Lower leg skin (tissue), 4 donors: ENCODE measurements around the gene HAPLN1. TPM values are rescaled to one million over a fixed set of nuclear protein-coding genes. Genes with fewer than 3 reads are reported as not detected.

Experiments
- DNase-seq, 2 donors: peaks; one replicate each; pipeline ENCODE4 v3.0.0-alpha.2; 2019; ENCODE audit warnings: low spot score in 2 of 2
- H3K4me3 ChIP-seq: fragments of 200-600 bp; sonication (generic); 2 replicates; pipeline ENCODE4 v1.5.1; 2017; ENCODE audit warnings: mild to moderate bottlenecking, low read depth; ENCODE audit not compliant: poor library complexity, severe bottlenecking
- POLR2A ChIP-seq, 2 donors: fragments of 450-650 bp; IDR thresholded peaks; one replicate each; pipeline ENCODE4 v1.6.1; 2016 to 2017; ENCODE audit warnings: antibody characterized with exemption in 2 of 2, mild to moderate bottlenecking in 1 of 2, moderate library complexity in 1 of 2
- WGBS, 2 donors: methylation state at CpG; one replicate each; pipeline ENCODE4 v1.1.5; 2018; 5-methylcytosine and 5-hydroxymethylcytosine counted together
- intact Hi-C: fragments of 100-400 bp; cut with DNase I; formaldehyde crosslinking; loops from one replicate; pipeline ENCODE4 v1.15.0; 2023; ENCODE audit warnings: low total_unique reads
- total RNA-seq, 4 donors: library from RNA; depleted of rRNA; stranded (reverse); fragments of >200 nt; gene quantifications; one replicate each; pipeline ENCODE4 v1.1.0, GENCODE V29; 2016
- TF ChIP-seq, protein P1 (sequence below), 3 donors: fragments of 450-650 bp; IDR thresholded peaks; one replicate each; pipeline ENCODE4 v1.5.1; 2016; ENCODE audit warnings: antibody characterized with exemption in 3 of 3, mild to moderate bottlenecking in 3 of 3, moderate library complexity in 2 of 3

HAPLN1 gene
- total RNA-seq, 4 donors from 2014 or later, result 0.62 TPM; not detected in 3

DNA sequence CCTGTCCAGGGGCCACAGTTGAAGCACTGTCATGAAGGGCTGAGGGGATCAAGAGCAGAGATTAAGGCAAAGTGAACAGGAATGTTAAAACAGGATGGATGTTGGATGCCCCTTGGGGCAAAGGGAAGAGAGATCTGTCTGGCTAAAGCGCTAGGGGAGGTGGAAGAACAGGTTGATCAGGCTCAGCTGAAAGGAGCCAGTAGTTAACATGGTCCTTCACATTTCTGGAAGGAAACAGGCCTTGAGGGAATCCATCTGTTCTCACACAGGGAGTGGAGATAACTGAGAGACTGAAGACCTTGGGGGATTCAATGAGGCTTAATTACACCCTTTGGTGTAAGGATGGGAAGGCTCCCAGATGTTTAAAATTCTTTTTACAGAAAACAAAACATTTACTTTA is 5.8 kb downstream of the HAPLN1 start:
- TF ChIP-seq, protein P1, sequence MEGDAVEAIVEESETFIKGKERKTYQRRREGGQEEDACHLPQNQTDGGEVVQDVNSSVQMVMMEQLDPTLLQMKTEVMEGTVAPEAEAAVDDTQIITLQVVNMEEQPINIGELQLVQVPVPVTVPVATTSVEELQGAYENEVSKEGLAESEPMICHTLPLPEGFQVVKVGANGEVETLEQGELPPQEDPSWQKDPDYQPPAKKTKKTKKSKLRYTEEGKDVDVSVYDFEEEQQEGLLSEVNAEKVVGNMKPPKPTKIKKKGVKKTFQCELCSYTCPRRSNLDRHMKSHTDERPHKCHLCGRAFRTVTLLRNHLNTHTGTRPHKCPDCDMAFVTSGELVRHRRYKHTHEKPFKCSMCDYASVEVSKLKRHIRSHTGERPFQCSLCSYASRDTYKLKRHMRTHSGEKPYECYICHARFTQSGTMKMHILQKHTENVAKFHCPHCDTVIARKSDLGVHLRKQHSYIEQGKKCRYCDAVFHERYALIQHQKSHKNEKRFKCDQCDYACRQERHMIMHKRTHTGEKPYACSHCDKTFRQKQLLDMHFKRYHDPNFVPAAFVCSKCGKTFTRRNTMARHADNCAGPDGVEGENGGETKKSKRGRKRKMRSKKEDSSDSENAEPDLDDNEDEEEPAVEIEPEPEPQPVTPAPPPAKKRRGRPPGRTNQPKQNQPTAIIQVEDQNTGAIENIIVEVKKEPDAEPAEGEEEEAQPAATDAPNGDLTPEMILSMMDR (IDR thresholded peaks at IDR 0.05), result no peak
- TF ChIP-seq POLR2A (IDR thresholded peaks at IDR 0.05), result no peak
- no peak overlapping the region for H3K4me3 ChIP-seq
- intact Hi-C loops, result no loop called here
- 60 to 63% methylated on average over 1 of the region's 1 CpG for WGBS, 2 donors
- DNase-seq, result no peak

DNA sequence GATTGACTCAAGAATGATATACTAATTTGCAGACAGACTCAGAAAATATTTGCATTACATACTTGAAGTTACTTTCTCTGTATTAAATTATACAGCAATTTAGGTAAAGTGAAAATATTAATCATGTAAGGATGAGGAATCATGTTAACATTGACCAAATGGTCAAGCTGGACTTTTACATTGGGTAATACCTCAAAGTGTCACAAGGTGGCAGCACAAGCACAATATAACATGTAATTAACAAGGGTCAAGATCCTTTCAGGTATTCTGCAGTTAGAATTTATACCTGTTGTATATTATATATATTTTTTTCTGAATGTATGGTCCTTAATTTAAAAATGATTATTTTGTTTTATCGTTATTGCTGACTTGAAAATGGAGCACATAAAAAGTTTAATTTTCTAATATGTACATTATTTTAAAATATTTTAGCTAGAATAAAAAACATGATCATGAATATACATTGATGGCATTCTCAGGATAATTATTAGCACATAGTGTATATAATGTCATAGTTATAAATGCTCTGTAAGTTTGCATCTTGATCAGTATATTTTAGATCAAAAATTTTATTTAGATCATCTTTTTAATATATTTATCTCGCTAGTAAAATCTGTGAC is 8.6 kb downstream of the HAPLN1 start:
- WGBS, 2 donors, result 46 to 54% methylated on average over 2 of the region's 2 CpGs
- TF ChIP-seq, protein P1 (IDR thresholded peaks at IDR 0.05), result no peak
- TF ChIP-seq POLR2A (IDR thresholded peaks at IDR 0.05), result no peak
- DNase-seq, result peak in 1 of 2 donors; percentile 27
- intact Hi-C loops, result no loop called here
- no peak overlapping the region for H3K4me3 ChIP-seq

DNA sequence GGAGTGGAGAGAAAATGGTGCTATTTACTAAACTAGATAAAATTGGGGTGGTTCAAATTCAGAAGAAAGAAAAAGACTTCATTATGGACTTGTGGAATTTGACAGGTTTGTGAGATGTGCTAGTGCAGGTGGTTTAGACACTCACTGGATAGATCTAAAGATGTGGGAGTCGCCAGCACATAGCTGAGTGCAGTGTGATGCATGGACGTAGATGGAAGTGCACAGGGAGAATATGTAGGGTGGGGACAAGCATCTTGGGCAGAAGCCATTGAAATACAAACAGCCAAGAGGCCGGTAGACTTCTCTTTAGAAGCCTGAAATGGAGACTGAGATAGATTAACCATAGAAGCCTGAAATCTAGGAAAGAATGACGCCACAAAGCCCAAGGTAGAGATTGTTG is 10.7 kb downstream of the HAPLN1 start:
- 56 to 57% methylated on average over 4 of the region's 4 CpGs for WGBS, 2 donors
- intact Hi-C loops, result no loop called here
- no peak for DNase-seq
- H3K4me3 ChIP-seq, result no peak overlapping the region
- no peak for TF ChIP-seq POLR2A (IDR thresholded peaks at IDR 0.05)
- TF ChIP-seq, protein P1 (IDR thresholded peaks at IDR 0.05), result no peak

DNA sequence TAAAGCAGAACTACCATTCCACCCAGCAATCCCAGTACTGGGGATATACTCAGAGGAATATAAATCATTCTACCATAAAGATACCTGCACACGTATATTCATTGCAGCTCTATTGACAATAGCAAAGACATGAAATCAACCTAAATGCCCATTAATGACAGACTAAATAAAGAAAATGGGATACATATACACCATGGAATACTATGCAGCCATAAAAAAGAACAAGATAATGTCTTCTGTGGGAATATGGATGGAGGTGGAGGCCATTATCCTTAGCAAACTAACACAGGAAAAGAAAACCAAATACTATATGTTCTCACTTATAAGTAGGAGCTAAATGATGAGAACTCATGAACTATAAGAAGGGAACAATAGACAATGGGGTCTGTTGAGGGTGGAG is 12.5 kb downstream of the HAPLN1 start:
- H3K4me3 ChIP-seq, result no peak overlapping the region
- intact Hi-C loops, result no loop called here
- TF ChIP-seq POLR2A (IDR thresholded peaks at IDR 0.05), result no peak
- TF ChIP-seq, protein P1 (IDR thresholded peaks at IDR 0.05), result no peak
- WGBS, 2 donors, result 91 to 95% methylated on average over 1 of the region's 1 CpG
- DNase-seq, result no peak

GRCh38 chr5:83703059-83703458 is 17.6 kb downstream of the HAPLN1 start:
- DNase-seq, result no peak
- H3K4me3 ChIP-seq, result no peak overlapping the region
- 80% methylated on average over 2 of the region's 2 CpGs for WGBS, 2 donors
- intact Hi-C loops, result no loop called here
- no peak for TF ChIP-seq POLR2A (IDR thresholded peaks at IDR 0.05)
- TF ChIP-seq, protein P1 (IDR thresholded peaks at IDR 0.05), result no peak

DNA sequence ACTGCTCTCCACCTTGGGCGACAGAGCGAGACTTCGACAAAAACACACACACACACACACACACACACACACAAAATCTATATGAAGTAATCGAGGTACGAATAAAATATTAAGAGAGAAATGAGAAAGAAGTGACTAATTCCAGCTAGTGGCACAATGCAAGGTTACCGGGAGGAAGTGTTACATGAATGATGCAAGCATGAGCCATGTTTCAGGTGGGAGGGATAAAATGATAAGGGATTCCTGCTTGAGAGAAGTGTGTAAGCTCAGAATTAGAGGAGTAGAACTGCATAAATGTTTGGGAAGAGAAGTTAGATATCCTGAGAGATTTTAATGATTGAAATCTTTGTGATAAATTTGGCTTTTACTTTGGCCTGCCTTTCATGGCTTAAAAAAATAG is 18.8 kb downstream of the HAPLN1 start:
- WGBS, 2 donors, result 90 to 91% methylated on average over 6 of the region's 6 CpGs

More for the DNA sequence above, 18.8 kb downstream of the HAPLN1 start:
- TF ChIP-seq POLR2A (IDR thresholded peaks at IDR 0.05), result no peak
- TF ChIP-seq, protein P1 (IDR thresholded peaks at IDR 0.05), result no peak
- intact Hi-C loops, result no loop called here
- DNase-seq, result no peak
- H3K4me3 ChIP-seq, result no peak overlapping the region
